GM18861 (cell line): ENCODE data around the gene IL3RA.

ENCODE experiments used
- ATAC-seq: cut with Tn5 transposase; IDR thresholded peaks from one replicate; pipeline ENCODE4 v1.9.1; 2021; ENCODE audit not compliant: unreplicated experiment

Gene IL3RA

DNA sequence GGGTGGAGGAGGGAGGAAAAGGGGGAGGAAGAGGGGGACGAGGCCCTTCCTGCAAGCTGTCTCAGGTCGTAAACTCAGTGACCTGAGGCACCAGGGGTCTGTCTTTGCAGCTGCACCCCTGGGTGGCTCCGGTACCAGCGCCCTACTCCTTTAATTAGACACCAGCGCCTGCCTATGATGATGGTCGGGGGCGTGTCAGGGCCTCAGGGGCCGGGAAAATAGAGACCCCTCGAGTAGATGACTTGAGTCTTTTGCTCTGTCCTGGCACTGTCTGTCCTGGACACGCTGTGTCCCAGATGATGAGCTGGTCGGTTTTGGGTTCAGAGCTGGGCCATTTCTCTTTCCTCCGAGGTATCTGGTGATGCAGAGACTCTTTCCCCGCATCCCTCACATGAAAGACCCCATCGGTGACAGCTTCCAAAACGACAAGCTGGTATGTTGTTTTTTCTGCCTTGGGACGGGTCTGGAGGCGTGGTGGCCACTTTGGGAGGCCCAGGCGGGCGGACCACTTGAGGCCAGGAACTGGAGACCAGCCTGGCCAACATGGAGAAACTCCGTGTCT, 44.2 kb downstream of the IL3RA start:
- ATAC-seq = no peak

DNA sequence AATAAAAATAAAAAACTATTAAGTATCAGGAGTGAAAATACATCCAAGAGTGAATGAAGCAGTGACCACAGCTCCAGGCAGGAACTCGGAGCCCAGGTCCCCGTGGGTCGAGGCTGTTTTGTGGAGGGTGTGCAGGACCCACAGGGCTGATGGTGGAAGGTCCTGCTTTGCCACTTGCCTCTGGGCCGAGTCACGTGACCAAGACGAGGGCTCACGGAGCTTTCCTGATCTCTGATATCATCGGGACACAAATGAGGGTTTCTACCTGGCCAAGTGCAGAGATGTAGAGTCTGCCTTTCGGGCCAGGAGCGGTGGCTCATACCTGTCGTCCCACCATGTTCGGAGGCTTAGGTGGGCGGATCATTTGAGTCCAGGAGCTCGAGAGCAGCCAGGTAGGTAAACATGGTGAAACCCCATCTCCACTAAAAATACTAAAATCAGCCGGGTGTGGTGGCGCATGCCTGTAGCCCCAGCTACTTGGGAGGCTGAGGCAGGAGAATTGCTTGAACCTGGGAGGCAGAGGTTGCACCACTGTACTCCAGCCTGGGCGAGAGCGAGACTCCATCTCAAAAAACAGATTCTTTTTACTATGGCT, 48.2 kb downstream of the IL3RA start:
- ATAC-seq = no peak

DNA sequence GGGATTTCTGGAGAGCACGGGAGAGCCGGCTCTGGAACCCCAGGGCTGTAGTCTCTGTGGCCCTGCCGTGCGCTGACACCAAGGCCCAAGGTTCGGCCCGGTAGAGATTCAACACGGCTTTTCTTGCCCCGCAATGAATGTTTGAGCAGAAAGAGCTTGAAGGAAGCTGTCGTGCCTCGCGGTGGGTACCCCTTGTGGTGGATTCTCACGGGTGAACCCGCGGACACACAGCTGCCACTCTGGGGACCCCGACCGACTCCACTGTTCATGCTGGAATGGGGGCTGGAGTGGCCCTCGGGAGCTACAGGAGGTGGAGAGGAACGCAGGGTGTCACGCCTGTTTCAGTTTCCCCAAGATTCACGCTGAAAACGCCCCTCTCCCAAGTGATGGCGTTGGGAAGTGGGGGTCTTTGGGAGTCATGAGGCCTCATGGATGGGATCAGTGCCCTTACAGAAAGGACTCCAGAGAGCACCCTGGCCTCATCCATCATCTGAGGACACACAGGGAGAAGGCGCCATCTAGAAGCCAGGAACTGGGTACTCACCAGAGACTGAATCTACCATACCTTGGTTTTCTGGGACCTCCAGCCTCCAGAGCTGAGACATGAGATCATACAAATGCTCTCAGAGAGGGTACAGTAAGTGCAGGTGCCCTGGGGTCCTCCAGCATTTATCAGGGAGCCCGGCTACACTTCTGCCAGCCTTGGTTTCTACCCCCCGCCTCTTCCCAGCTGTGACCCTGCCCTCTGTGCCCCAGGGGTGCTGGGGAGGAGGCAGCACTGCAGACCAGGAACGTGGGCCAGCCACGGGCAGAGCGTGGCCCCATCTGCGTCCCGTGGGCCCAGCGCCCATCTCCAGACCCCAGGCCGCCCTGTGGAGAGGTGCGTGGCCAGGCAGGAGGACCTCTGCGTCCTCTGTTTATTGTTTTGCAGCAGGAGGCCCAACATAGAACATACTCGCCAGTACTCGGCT, 49.0 kb downstream of the IL3RA start:
- no peak for ATAC-seq

DNA sequence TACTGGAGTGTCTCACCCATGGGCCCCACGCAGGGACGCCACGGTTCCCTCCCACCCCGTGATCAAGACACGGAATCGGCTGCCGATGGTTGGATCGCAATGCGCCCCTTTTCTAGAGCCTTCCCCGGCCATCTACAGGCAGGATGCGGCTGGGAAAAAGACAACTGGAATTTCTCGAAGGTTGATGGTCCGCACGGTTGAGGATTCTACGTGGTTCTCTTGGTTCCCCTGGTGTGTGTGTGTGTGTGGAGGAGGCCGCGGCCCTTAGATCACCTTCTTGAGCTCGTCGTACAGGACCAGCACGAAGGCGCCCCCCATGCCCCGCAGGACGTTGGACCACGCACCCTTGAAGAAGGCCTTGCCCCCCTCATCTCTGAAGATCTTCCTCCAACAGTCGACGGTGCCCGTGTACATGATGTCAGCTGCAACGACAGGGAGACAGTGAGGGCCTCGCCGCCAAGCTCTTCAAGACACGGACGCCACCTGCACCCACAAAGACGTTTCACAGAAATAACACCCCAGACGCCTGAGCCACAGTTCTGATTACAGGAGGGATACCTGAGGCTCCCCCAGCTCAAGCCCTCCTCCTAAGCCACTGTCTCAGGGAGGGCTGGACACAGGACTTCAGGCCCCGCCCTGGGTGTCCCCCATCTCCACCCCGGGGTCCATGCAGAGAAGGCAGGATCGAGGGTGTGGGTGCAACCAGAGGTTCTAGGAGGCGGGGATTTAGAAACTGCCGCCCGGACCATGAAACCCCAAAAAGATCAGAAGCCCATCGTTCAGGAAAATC, 49.9 kb downstream of the IL3RA start:
- no peak for ATAC-seq

DNA sequence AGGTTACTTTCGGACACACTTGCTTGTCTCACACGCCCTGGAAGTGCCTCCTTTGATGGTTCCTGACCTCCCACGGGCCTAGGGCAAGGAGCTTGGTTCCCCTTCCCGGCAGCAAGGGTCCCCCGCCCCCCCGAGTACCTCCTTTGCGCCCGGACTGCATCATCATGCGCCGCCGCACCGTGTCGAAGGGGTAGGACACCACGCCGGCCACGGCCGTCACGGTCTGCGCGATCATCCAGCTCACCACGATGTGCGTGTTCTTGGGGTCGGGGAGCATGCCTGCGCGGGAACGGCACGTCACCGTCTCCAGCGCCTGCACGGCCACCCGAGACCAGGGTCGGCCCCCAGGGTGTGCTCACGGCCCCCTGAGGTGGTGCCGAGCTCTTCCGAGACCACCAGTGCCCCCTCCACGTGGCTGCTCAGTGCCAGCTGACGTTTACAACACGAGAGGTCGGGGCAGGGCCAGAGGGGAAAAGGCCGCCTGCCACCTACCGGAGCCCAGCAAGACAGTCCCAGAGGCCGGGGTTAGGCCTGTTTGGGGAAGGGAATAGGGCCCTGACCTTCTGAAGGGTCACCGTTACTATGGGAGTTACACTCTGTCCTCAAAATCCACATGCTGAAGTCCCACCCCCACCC, 50.7 kb downstream of the IL3RA start:
- ATAC-seq = no peak

DNA sequence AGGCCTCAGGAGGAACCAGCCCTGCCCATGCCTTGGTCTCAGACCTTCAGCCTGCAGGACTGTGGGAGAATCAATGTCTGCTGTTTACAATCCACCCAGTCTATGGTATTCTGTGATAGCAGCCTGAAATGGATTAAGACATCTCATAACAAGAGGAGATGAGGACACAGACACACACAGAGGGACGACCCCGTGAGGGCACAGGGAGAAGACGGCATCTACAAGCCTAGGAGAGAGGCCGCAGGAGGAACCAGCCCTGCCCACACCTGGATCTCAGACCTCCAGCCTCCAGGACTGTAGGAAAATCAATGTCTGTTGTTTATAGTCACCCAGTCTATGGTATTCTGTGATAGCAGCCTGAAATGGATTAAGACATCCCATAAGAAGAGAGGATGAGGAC, 52.1 kb downstream of the IL3RA start:
- ATAC-seq = no peak

DNA sequence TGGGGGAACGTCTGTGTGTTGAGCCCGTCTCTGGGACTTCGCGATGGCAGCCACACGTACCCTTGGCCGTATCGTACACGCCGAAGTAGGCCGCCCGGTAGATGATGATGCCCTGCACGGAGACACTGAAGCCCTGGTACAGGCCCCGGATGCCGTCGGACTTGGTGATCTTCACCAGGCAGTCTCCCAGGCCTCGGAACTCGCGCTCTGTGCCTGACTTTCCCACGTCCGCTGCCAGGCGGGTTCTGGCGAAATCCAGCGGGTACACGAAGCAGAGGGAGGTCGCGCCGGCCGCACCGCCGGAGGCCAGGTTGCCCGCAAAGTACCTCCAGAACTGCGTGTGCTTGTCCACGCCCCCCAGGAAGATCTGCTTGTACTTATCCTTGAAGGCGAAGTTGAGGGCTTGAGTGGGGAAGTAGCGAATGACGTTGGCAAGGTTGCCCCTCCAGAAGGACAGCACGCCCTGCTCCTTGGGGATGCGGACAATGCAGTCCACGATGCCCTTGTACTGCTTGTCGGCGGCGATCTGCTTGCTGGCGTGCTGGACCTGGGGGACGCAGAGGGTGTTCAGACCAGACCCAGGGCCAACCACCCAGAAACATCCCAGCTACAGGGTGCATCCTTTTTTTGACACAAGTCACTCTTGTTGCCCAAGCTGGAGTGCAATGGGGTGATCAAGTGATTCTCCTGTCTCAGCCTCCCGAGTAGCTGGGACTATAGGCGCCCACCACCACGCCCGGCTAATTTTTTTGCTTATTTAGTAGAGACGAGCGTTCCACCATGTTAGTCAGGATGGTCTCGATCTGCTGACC, 52.8 kb downstream of the IL3RA start:
- ATAC-seq = no peak

DNA sequence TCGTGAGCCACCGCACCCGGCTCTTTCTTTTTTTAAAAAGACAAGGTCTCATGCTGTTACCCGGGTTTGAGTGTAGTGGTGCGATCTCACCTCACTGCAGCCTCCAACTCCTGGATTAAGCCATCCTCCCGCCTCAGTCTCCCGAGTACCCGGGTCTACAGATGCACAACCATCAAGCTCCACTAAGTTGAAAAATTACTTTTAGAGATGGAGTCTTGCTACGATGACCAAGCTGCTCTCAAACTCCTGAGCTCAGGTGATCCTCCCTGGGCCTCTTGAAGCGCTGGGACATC, 53.4 kb downstream of the IL3RA start:
- ATAC-seq = no peak

DNA sequence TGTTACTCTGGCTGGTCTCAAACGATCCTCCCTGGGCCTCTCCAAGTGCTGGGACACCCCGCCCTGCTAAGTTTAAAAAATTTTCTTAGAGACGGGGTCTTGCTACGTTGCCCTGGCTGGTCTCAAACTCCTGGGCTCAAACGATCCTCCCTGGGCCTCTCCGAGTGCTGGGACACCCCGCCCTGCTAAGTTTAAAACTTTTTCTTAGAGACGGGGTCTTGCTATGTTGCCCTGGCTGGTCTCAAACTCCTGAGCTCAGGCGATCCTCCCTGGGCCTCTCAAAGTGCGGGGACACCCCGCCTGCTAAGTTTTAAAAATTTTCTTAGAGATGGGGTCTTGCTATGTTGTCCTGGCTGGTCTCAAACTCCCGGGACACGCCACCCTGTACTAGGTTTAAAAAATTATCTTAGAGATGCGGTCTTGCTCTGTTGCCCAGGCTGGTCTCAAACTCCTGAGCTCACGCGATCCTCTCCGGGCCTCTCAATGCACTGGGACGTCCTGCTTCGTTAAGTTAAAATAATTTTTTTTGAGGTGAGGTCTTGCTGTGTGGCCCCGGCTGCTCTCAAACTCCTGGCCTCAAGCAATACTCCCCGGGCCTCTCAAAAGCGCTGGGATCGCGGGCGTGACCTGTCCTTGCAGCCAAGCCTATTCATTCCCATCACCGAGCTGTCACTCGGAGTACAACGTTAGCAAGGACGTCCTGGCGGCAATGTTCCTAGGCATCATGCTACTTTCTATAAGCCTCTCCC, 54.2 kb downstream of the IL3RA start:
- no peak for ATAC-seq

DNA sequence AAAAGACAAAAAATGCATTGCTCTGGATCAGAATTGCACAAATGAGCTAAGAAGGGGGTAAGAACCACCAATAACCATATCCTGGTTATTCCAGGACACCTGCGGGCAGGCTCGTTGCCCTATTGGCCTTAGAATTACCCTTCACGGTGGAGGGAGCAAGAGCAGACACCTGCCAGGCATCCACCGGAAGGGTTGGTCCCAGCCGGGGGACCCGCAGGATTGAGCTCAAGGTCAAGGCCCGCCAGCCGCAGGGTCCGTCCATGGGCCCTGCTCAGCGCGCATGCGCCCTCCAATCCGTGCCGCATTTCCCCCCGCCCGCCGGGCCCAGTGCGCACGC, 54.8 kb downstream of the IL3RA start:
- ATAC-seq = peak; percentile 30

DNA sequence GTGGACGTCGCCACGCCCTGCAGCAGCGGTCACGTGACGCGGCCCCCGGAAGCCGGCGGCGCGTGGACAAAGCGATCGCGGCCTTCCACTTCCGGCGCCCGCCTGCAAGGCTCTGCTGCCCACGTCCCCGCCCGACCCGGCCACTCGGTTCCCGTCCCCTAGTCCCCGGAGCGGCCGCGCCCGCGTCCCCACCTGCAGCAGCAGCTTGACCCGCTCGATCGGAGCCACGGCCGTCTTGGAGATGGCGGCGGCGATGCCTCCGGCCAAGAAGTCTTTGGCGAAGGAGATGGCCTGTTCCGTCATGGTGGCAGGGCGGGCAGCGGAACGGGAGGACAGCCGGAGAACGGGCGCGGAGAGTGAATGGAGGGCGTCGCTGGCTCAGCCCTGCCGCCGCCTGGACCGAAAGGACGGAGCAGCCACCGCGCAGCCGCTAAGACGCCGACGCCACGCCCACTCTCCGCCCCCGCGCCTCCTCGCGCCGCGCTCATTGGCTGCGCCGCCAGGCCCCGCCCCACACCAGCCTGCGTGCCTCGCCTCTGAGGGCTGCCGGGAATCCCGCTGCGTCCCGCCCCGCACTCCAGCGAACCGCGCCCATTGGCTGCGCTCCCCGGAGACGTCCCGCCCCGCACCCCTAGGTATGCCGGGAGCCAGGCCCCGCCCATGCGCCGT, 55.3 kb downstream of the IL3RA start, which contains the start of gene SLC25A6:
SLC25A6 (minus strand) TSS at position 407 of the 669 bp plus-strand sequence; CDS start at position 303, 104 bp downstream.
- ATAC-seq = peak; percentile 90

DNA sequence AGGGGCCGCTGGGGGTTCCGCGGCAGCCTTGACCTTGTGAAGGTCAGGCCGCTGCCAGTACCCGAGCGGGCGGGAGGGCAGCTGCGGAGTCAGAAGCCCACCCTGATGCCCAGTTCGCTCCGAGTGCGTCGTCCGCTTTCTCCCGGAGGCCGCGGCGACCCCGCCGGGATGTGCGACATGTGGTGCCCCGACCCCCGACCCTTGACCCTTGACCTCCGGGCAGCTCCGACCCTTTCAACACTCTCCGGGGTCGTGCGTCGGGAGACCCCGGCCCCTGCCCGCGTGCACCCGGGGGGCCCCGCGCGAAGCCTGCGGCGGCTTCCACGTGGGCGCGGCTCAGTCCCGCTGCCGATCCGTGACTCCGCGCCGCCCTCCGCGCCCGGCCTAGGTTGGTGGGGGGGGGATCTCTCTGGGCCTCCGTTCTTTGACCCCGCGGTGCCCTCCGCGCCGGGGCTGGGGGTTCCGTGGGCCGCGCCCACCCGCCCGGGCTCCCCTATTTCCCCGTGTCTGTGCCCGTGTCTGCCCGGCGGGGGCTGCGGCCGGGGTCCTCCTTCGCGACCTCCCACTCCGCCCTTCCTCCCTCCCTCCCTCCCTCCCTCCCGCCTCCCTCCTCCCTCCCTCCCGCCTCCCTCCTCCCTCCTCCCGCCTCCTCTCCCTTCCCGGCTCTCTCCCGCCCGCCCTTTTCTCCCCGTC, 55.9 kb downstream of the IL3RA start:
- peak; percentile 2 for ATAC-seq

DNA sequence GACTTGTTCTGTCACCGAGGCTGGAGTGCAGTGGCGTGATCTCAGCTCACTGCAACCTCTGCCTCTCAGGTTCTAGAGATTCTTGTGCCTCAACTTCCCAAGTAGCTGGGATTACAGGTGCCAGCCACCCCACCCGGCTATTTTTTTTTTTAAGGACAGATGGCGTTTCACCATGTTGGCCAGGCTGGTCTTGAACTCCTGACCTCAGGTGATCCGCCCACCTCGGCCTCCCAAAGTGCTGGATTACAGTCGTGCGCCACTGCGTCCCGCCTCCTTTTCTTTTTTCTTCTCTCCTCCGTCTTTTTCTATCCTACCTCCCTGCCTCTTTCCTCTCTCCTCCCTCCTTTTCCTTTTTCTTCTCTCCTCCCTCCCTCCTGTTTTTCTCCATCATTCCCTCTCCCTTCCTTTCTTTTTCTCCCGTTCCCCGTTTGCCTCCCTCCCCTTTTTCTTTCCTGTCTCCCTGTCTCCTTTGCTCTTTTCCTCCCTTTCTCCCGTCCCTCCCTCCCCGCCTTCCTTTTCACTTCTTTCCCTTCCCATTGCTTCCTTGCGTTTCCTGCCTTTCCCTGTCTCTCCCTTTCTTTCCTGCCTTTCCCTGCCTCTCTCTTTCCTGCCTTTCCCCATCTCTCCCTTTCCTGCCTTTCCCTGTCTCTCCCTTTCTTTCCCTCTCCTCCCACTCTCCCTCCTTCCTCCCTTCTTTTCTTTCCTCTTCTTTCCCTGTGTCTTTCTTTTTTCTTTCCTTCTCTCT, 57.5 kb downstream of the IL3RA start:
- no peak for ATAC-seq

DNA sequence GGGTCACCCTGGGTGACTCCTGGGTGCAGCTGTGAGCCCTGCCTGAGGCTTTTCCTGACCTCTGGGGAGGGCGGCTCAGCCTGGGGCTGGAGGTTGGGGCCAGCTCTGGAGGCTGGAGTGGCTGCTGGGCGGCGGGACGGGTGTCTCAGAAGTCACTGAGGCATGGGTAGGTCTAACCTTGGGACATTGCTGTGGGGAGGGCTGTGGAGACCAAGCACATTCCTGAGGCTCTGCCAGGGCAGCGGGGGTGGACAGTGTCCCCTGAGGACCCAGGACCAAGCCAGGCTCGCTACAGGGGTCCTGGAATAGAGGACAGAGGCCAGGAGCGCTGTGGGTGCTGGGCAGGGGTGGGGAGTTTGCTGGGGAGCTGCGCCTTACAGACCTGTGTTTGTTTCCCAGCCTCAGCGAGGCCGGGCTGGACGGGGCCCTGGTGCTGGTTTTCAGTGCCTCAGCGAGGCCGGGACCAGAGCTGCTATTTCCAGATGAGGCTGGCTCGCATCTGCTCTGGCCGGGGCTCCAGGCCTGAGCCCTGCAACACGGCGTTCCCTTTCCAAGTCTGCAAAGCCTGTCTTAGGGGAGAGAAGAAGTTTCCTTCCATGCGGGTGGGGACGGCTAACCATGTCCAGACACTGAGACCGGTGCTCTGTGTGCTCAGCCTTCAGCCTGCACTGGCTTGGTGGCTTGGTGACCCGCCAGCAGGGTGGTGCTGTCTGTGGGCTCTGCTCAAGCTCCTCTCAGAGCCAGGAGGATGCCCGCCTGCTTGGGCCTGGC, 58.3 kb downstream of the IL3RA start:
- no peak for ATAC-seq

DNA sequence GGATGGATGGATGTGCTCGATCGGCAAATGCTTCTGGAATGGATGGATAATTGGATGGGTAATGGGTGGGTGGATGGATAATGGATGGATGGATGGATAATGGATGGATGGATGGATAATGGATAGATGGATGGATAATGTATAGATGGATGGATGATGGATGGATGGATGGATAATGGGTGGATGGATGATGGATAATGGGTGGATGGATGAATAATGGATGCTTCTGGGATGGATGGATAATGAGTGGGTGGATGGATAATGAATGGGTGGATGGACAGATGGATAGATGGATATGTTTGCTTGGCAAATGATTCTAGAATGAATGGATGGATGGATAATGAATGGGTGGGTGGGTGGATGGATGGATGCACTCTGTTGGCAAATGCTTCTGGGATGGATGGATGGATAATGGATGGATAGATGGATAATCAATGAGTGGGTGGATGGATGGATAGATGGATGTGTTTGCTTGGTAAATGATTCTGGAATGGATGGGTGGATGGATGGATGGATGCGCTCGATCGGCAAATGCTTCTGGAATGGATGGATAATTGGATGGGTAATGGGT, 59.1 kb downstream of the IL3RA start:
- no peak for ATAC-seq

DNA sequence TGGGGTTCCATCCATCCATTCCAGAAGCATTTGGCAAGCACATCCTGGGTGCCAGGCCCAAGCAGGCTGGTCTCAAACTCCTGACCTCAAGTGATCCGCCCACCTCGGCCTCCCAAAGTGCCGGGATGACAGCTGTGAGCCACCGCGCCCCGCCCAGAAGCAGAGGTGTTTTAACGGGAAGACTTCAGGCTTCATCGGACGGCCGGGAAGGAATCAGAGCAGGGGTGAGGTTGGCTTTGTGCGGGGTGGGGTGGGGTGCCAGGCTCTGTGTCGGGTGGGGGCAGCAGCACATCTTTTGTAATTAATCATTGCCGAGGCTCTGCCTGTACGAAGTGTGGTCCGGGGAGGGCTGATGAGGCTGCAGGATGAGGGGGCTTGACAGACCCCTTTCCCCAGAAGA, 60.4 kb downstream of the IL3RA start:
- ATAC-seq = no peak
